ENCODE results near the gene DOCK4.
"Not testable (repeated sequence)": the region's sequence is repeated elsewhere in the genome, so short reads cannot be mapped to it uniquely, and the experiment has no call there.

Gene DOCK4, protein sequence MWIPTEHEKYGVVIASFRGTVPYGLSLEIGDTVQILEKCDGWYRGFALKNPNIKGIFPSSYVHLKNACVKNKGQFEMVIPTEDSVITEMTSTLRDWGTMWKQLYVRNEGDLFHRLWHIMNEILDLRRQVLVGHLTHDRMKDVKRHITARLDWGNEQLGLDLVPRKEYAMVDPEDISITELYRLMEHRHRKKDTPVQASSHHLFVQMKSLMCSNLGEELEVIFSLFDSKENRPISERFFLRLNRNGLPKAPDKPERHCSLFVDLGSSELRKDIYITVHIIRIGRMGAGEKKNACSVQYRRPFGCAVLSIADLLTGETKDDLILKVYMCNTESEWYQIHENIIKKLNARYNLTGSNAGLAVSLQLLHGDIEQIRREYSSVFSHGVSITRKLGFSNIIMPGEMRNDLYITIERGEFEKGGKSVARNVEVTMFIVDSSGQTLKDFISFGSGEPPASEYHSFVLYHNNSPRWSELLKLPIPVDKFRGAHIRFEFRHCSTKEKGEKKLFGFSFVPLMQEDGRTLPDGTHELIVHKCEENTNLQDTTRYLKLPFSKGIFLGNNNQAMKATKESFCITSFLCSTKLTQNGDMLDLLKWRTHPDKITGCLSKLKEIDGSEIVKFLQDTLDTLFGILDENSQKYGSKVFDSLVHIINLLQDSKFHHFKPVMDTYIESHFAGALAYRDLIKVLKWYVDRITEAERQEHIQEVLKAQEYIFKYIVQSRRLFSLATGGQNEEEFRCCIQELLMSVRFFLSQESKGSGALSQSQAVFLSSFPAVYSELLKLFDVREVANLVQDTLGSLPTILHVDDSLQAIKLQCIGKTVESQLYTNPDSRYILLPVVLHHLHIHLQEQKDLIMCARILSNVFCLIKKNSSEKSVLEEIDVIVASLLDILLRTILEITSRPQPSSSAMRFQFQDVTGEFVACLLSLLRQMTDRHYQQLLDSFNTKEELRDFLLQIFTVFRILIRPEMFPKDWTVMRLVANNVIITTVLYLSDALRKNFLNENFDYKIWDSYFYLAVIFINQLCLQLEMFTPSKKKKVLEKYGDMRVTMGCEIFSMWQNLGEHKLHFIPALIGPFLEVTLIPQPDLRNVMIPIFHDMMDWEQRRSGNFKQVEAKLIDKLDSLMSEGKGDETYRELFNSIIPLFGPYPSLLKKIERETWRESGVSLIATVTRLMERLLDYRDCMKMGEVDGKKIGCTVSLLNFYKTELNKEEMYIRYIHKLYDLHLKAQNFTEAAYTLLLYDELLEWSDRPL (N-terminal part only)

DNA sequence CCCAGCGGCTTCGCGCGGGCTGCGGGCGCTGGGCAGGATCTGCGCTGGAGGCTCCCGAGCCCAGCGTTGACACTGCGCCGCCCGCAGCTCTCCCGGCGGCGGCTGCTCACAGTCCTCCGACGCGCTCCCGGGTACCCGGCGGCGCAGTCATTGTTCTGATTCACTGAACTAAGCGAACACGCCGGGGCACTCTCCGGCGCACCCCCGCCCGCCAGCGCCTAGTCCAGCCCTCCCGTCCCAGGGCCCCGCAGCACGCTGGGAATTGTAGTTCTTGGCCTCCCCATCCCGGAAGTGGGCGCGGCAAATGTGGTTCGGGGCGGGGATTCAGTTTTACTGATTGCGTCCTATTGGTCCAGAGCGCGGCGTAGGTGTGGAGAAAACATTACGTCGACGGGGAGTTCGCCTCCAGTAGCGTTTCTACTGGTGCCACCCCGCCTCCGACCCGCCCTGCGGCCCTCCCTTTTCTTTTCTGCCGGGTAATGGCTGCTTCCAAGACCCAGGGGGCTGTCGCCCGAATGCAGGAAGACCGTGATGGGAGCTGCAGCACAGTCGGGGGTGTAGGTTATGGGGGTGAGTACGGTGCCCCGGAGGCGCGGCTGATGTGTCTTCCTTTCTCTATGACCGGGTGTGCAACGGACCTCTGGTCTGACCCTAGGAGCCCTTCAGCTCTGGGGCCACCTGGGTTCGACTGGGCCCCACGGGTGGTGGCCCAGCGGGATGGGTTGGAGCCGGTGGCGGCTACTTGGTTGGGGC lies at the start of gene DOCK4, which contains the start of gene ZNF277:
Gene DOCK4 (minus strand): TSS at position 162 of the 753 bp plus-strand sequence. CDS start 261 bp downstream, outside the sequence.
Gene ZNF277 (plus strand): TSS at position 458 of the 753 bp plus-strand sequence. CDS start 22 bp downstream, at position 480.
- peak; percentile 99 for DNase-seq (ENCODE audit: low read depth)

DNA sequence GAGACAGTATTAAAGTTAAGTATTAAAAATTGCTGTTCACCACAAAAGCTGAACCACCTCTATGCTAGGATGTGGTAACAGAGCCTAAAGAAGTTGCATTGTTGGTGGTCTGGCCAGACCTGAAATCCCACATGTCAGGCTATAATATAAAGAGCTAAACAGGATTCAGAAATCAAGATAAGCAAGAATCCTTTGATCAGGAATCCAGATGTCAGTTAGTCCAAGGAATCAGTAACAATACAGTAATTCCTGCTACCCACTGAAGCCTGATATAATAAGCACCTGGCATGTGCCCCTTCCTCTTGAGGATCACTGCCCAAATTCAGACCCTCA lies 49.2 kb upstream of the DOCK4 start:
- DNase-seq (ENCODE audit: low read depth), result no peak

DNA sequence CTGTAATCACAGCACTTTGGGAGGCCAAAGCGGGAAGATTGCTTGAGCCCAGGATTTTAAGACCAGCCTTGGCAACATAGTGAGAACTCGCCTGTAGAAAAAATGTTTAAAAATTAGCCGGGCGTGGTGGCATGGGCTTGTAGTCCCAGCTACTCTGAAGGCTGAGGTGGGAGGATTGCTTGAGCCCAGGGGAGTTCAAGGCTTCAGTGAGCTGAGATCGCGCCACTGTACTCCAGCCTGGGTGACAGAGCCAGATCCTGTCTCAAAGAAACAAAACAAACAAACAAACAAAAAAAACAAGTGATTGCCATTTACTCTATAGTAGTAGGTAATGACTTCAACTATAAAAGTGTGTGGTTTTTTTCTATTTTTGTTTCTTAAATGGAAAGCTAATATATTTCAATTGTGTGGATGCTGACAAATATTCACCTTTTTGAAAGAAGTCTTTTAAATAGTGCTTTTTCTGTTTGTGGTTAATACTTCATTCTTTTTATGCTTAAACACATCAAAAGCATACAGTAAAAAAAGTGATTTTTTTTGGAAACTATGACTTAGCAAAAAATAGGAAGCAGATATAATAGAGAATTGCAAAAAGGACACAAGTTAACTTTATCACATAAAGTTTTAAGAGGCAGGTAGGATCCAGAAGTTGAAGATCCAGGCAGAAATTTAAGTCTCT lies 48.6 kb upstream of the DOCK4 start:
- DNase-seq (ENCODE audit: low read depth), result no peak

DNA sequence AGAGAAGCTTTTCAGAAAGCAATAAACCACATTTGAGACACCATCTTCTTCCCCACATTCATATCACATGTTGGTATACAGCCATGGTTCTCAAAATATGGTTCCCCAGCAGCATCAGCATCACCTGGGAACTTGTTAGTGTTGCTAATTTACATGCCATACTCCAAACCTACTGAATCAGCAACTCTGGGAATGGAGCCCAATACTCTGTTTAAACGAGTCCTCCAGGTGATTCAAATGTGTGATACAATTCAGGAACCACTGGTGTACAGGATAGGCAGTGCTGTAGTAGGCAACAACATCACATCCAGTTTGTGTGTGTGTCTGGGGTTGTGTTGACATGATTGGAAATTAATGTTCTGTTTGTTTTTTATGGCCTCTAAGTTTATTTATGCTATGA lies 48.0 kb upstream of the DOCK4 start:
- DNase-seq (ENCODE audit: low read depth), result no peak

DNA sequence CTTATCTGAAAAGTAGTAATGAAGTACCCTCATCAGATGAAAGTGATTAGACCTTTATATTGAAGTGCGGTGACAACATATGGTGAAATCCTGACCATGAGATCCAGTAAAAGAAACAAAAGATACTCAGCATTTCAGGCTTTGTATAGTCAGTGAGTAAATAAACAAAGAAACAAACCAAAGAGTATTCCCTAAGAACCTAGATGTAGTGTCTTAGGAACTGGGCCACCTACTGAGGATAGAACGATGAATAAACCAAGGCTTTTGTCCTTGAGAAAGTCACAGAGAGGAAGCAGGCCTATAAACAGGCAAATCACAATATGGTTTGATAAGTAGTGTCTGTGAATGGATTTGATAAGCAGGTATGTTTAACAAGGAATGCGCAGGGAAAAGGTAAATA lies 46.5 kb upstream of the DOCK4 start:
- no peak for DNase-seq (ENCODE audit: low read depth)

DNA sequence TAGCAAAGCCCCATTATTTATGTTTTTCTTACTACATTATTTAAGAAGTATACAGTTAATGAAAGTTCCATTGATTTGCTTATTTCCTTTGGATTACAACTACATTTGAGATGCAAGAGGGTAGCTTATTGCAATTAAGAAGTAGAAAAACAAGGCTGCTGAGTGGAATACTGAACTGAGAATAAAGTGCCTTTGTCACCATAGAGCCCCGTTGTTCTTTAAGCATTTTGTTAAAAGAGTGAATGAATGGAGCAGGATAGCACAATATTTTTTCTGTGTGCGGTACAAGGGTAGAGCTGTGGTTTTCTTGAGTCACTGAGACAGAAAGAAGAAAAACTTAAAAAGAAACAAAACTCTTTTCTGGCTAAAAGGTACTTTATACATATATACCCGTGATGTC lies 45.9 kb upstream of the DOCK4 start:
- no peak for DNase-seq (ENCODE audit: low read depth)

DNA sequence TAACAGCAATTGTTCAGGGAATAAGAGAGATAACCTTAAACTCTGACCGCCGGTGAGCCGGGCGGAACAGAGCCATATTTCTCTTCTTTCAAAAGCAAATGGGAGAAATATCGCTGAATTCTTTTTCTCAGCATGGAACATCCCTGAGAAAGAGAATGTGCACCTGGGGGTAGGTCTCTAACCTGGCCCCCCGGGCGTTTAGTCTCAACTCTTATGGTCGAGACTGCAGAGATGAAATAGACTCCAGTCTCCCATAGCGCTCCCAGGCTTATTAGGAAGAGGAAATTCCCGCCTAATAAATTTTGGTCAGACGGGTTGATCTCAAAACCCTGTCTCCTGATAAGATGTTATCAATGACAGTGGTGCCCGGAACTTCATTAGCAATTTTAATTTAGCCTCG lies 43.8 kb upstream of the DOCK4 start:
- not testable (repeated sequence) for DNase-seq (ENCODE audit: low read depth)

DNA sequence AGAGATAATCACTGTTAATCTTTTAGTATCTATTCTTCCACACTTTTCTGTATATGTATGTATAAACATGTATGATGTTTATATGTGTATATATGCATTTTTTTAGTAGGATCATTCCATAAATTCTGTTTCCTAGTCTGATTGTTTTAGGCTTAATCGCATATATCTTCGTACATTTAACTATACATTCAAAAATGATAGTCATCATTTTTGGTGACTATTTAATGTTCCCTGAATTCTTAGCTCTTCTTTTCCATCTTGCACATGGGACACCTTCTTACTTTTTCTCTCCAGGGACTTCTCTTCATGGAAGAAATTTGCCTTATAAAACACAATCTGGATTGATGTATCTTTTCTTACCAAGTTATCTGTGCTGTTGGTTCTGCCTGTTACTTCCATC lies 42.4 kb upstream of the DOCK4 start:
- DNase-seq (ENCODE audit: low read depth), result no peak

DNA sequence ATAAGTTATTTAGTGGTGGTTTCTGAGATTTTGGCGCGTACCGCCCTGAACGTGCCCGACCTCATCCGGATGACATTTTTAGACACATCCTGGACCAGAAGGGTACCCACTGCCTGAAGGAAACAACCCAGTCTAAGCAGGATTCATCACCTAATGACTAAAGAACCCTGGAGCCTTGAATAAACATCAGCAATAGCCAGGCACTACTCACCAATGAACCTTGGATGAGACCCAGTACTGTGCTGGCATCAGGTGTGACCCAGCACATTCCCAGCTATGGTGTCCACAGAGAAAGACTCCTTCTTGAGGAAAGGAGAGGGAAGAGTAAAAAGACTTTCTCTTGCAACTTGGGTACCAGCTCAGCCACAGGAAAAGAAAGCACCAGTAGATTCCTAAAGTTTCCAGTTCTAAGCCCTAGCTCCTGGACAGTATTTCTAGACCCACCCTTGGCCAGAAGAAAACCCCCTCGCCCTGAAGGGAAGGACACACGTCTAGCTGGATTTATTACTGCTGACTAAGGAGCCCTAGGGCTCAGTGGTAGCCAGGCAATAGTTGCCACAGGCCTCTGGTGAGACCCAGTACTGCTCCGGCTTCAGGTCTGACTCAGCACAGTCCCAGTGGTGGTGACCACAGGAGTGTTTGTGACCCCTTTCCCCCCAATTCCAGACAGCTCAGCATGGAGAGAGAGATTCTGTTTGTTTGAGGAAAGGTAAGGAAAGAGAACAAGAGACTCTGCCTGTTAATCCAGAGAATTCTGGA lies 32.8 kb upstream of the DOCK4 start:
- peak; percentile 49 for DNase-seq (ENCODE audit: low read depth)

DNA sequence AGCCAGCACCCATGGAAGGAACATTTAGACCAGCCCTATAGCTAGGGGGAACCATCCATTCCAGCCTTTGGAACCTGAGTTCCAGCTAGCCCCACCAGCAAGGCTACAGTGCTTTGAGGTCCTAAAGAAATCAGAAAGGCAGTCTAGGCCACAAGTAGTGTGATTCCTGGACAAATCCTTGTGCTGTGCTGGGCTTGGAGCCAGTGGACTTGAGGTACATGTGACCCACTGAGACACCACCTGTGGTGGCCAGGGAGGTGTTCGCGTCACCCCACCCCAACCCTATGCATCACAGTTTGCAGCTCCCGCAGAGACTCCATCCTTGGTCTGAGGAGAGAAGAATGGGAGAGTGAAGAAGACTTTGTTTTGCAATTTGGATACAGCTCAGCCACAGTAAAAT lies 32.1 kb upstream of the DOCK4 start:
- no peak for DNase-seq (ENCODE audit: low read depth)

DNA sequence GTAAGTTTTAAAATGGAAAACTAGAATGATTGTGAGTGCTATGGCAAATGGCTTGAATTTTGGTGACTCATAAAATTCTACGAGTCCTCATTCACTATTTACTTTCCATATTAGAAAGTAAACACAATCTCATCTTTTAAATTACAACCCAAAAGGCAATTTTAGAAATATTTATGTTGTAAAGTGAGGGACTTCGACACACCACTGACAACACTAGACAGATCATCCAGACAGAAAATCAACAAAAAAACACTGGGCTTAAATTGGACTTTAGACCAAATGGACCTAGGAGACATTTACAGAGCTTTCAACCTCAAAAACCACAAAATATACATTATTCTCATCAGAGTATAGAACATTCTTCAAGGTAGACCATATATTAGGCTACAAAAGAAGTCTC lies 30.4 kb upstream of the DOCK4 start:
- no peak for DNase-seq (ENCODE audit: low read depth)

DNA sequence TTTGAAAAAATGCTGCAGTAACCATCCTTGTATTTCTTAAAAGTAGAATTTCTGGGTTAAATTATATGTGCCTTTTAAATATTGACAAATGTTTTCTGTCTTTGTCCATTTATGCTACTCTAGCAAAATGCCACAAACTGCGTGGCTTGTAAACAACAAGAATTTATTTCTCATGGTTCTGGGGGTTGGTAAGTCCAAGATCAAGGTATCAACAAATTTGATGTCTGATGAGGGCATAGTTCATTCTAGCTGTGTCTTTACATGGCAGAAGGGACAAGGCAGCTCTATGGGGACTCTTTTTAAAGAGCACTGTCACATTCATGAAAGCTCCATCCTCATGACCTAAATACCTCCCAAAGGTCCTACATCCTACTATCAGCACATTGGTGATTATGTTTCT lies 27.9 kb upstream of the DOCK4 start:
- no peak for DNase-seq (ENCODE audit: low read depth)

DNA sequence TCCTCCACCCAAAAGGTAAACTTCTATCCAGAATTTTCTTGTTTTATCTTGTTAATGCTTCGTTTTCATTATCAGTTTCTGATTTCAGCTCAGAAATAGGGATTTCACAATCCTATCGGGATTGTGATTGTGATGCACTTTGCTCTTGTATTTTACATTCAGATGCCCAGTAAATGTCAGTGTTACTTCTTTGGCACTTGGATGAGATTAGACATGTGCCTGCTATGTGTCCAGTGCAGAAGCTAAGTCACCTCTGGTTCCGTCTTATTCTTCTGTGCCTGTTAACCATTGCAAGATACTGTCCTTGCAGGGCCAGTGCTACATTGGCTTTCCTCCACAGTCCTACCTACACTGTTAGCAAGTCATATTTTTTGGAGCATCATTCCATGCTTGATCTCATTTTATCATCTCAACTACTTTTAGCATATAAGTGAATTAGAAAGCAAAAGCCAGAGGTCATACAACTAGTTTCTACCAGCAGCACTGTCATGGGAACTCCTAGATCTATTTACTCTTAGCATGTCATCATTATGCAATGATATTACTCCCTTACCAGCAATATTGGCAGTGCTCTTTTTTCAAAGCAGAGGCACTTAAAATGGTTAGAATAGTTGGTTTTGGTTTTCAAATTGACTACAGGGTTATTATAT lies 27.0 kb upstream of the DOCK4 start:
- no peak for DNase-seq (ENCODE audit: low read depth)

DNA sequence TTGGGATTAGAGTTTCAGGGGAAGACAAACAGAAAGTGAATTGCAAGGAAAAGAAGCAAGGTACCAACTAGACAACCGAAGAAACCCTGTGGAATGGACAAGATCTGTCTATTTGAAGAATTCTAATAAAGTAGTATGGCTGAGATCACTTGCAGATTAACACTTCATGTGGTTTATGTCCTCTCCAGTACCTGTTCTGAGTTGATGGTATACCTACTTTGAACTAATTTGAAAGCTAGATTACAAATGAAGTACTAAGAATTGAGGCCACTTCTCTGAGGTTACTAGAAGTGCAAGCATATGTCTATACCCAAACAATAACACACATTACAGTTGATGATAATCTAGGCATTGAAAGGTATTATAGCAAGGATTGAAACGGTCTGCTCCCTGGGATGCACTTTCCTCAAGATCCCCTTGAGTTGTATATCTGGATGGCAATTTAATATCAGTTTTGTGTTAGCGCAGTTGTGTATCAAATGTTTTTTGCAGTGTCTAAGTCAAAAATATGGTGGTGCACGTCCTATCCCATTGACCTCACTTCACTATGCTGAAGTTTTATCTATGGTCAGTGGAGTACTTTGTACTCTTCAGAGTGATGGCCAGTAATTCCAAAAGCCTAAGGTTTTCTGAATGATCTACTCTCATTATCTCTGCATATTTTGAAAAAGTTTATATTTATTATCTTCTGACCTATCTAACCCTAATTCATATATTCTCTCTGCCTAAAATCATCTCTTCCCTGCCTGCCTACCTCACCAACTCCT lies 26.2 kb upstream of the DOCK4 start:
- DNase-seq (ENCODE audit: low read depth), result no peak

DNA sequence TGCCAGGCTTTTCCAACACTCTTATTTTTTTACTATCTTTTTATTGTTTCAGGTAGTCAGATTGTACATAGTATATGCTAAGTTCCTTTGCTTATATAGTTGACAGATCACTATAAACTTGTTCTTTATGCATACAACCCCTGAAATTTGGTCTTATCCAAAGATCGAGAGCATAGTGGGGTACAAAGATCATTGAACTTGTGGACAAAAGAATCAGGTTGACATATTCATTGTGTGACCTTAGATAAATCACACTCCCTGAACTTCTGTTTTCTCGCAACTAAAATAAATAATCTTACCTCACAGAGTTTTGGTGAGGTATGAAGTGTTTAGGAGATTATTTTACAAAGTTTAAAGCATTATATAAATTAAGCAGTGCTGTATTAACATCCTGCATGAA lies 22.4 kb upstream of the DOCK4 start:
- no peak for DNase-seq (ENCODE audit: low read depth)

DNA sequence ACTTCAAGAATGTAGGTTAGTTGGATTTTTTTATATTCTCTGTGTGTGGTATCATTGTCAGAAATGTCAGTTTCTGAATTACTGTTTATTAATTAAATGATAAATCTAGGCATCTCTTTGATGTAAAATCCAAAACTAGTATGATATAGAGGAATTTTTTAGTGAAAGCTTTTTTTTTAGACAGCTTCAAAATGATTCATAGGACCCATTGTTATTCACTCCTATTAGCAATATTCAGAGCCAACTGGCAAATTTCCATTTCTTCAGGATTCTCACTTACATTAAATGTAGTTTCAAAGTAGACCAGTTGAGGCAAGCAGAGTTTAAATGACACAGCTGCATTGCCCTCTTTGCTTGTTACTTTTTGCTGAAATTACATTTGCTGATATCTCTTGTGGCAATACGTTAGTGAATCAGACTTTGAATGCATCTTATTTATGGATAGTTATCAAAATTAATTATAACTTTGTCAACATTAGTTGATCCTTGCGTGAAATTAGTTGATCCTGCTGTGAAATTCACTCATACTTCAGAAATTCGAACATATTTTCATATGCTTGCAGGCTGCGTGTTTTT lies 20.6 kb upstream of the DOCK4 start:
- DNase-seq (ENCODE audit: low read depth), result peak; percentile 3

DNA sequence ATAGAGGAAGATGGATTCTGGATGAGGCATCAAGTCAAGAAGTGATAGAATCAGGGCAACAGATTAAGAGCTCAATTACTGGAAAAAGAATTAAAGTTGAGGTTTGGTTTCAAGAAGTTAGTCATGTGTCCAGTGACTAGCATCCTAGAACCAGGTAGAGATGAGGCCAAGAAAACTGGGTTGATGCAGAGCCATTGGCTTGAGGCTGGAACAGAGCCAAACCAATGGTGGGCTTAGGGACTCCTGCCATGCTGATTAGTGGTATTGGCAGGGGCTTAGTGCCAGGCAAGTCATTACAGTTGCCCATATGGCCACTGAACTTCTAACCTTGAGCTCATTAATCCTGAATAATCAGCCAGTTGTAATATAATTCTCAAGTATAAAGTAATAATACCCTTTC lies 18.8 kb upstream of the DOCK4 start:
- DNase-seq (ENCODE audit: low read depth), result no peak

DNA sequence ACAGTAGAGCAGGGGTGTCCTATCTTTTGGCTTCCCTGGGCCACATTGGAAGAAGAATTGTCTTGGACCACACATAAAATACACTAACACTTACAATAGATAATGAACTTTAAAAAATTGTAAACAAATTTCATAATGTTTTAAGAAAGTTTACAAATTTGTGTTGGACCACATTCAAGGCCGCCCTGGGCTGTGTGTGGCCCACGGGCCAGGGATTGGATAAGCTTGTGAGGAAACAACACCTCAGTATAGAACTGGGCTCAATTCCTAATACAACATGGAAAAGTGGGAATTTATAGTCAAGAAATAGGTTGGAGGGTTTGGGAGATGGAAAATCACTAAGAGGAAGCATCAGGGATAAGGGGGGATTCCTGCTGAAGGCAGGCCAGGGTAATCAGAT lies 18.0 kb upstream of the DOCK4 start:
- DNase-seq (ENCODE audit: low read depth), result no peak

DNA sequence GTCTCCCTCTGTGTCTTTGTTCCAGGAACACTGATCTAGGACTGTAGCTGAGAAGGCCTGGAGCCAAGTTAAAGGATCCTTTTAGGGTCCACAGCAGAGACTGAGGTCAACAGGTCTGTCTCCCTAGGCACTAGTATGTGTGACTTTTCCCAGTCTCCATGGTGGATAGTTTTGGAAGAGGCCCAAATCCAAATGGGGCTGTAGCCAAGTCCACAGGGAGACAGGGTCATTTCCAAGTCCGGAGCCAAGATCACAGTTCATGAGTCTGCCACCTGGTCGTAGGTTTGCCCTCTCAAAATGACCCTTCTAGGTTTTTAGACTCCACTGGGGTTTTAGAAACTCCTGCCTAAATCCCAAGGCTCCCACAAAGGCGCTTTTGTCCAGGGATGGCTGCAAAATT lies 17.1 kb upstream of the DOCK4 start:
- no peak for DNase-seq (ENCODE audit: low read depth)
